Lung (tissue), 12 donors: Measurements from ENCODE around the gene IZUMO1. TPM values are rescaled to one million over a fixed set of nuclear protein-coding genes. Genes with fewer than 3 reads are reported as not detected.

Experiments used
- ATAC-seq: fragments of 200-7000 bp; cut with Tn5 transposase; one replicate; pipeline ENCODE4 v1.9.1; 2020; ENCODE audit warnings: moderate number of reproducible peaks; ENCODE audit not compliant: insufficient read depth, low FRiP score
- DNase-seq, 3 donors: peaks; one replicate each; pipeline ENCODE4 v3.0.0-alpha.2; 2013 to 2017
- H3K27ac ChIP-seq, 2 donors: one replicate each; pipeline ENCODE4 v1.5.1; 2013; ENCODE audit warnings: mild to moderate bottlenecking in 2 of 2, moderate library complexity in 2 of 2, control low read depth in 1 of 2, inconsistent platforms in 1 of 2, low read depth in 1 of 2, low read length in 1 of 2
- H3K27me3 ChIP-seq, 3 donors: one replicate each; pipeline ENCODE4 v1.5.1; 2013; ENCODE audit warnings: low read length in 2 of 3; ENCODE audit not compliant: control insufficient read depth in 3 of 3, insufficient read depth in 3 of 3
- H3K36me3 ChIP-seq, 4 donors: one replicate each; pipeline ENCODE4 v1.5.1; 2013; ENCODE audit warnings: low read length in 4 of 4, mild to moderate bottlenecking in 1 of 4, moderate library complexity in 1 of 4; ENCODE audit not compliant: control insufficient read depth in 4 of 4, insufficient read depth in 4 of 4
- H3K4me1 ChIP-seq, 5 donors: one replicate each; pipeline ENCODE4 v1.5.1; 2013; ENCODE audit warnings: low read length in 5 of 5, mild to moderate bottlenecking in 2 of 5, moderate library complexity in 1 of 5; ENCODE audit not compliant: control insufficient read depth in 5 of 5, insufficient read depth in 5 of 5
- H3K4me3 ChIP-seq: one replicate; pipeline ENCODE4 v1.5.1; 2013; ENCODE audit warnings: mild to moderate bottlenecking, control low read depth, moderate library complexity
- H3K9ac ChIP-seq, 2 donors: one replicate each; pipeline ENCODE4 v1.5.1; 2013; ENCODE audit warnings: low read length in 2 of 2, control low read depth in 1 of 2; ENCODE audit not compliant: insufficient read depth in 1 of 2
- H3K9me3 ChIP-seq, 4 donors: one replicate each; pipeline ENCODE4 v1.5.1; 2013; ENCODE audit warnings: low read length in 3 of 4, mild to moderate bottlenecking in 1 of 4, moderate library complexity in 1 of 4; ENCODE audit not compliant: control insufficient read depth in 4 of 4, insufficient read depth in 3 of 4
- CTCF ChIP-seq: IDR thresholded peaks from 2 replicates; pipeline ENCODE4 v1.5.1; 2012; ENCODE audit warnings: mild to moderate bottlenecking; ENCODE audit errors: control extremely low read depth, extremely low read depth
- WGBS, 2 donors: extraction: QIAGEN DNeasy Blood & Tissue Kit; methylation state at CpG; one replicate each; pipeline ENCODE4 v1.1.7; 2013; 5-methylcytosine and 5-hydroxymethylcytosine counted together
- polyA plus RNA-seq, 2 donors: library from polyadenylated mRNA; stranded (reverse); fragments of 200-250 nt; gene quantifications; one replicate each; pipeline ENCODE4 v1.2.1, GENCODE V29; 2013
- total RNA-seq, 2 donors: library from RNA; depleted of rRNA in 1 of 2; stranded (reverse); fragments of >200 nt in 1 of 2; gene quantifications; one replicate each; pipeline ENCODE4 v1.2.1, GENCODE V29; 2014 to 2021
- donor health status: control.
- donor health status: control.
- donor health status: Bipolar disorder and iron deficiency.
- donor health status: healthy.
- donor health status: DM: yes; HTN: yes; CAD: no.

Gene IZUMO1
- total and polyA plus RNA-seq, 4 donors = 0.97 to 3.1 (median 1.8) TPM

GRCh38 chr19:48740164-48740972 lies 6.3 kb downstream of the IZUMO1 start, which contains the start of gene RASIP1:
TSS of gene RASIP1 (minus strand) at chr19:48740610. CDS start at chr19:48740282, 328 bp downstream.
- Histone ChIP-seq H3K36me3 (peaks cover 0 to 3% (median 0%) of the 10 kb centered on the region in 4 donors), H3K27me3 (peaks cover 0 to 16% (median 12%) of the 10 kb centered on the region in 3 donors), H3K4me3 (peak within 1 kb of the TSS; percentile 74), H3K4me1 (peaks cover 0 to 20% (median under 1%) of the 10 kb centered on the region in 5 donors), H3K27ac (peak within 1 kb of the TSS; percentile 80), H3K9me3 (no peaks in the 10 kb centered on the region), H3K9ac (no peak within 1 kb of the TSS)
- TF ChIP-seq CTCF = no peak
- 30 to 49% methylated on average over 26 to 27 of the region's 27 CpGs for WGBS, 2 donors
- ATAC-seq = no peak
- DNase-seq = no peak

GRCh38 chr19:48739404-48740163 lies 7.1 kb downstream of the IZUMO1 start:
- 6 to 11% methylated on average over 46 to 51 of the region's 51 CpGs for WGBS, 2 donors
- H3K4me1 ChIP-seq = peaks cover 0 to 20% (median 0%) of the 10 kb centered on the region in 5 donors

More at GRCh38 chr19:48739404-48740163, 7.1 kb downstream of the IZUMO1 start:
- DNase-seq (no peak), ATAC-seq (no peak)
- Histone ChIP-seq H3K27ac (peak overlapping the region; percentile 80), H3K27me3 (peaks cover 0 to 16% (median 9%) of the 10 kb centered on the region in 3 donors), H3K9me3 (no peaks in the 10 kb centered on the region), H3K9ac (no peak overlapping the region), H3K4me3 (peak overlapping the region; percentile 74), H3K36me3 (peaks cover 0 to 7% (median 0%) of the 10 kb centered on the region in 4 donors)
- TF ChIP-seq CTCF = no peak
